Spleen (tissue), 7 donors: Measurements from ENCODE around the gene CUX1.

Experiments
- CTCF ChIP-seq, 11 experiments: fragments of 200-600 bp in 7 of 11; fragments of 450-650 bp in 4 of 11; sonication (generic) in 4 of 11; IDR thresholded peaks in 8 of 11; conservative IDR thresholded peaks in 3 of 11; 1 replicate in 7 of 11; 2 replicates in 4 of 11; pipeline versions ENCODE4 v1.4.0 to v1.8.0; 2016 to 2021; ENCODE audit warnings: antibody characterized with exemption in 11 of 11, inconsistent platforms in 4 of 11, mild to moderate bottlenecking in 1 of 11
- POLR2AphosphoS5 ChIP-seq, 3 donors: sonication (generic); formaldehyde crosslinking; IDR thresholded peaks; one replicate each; pipeline ENCODE4 v1.5.1; 2017; ENCODE audit warnings: antibody characterized with exemption in 3 of 3
- donor health status: DM: no; HTN: no; CAD: no; lungs with moderate emphysema.
- donor health status: DM: no; HTN: no; CAD: no.
- donor health status: DM: no; HTN: no; CAD: no.

DNA sequence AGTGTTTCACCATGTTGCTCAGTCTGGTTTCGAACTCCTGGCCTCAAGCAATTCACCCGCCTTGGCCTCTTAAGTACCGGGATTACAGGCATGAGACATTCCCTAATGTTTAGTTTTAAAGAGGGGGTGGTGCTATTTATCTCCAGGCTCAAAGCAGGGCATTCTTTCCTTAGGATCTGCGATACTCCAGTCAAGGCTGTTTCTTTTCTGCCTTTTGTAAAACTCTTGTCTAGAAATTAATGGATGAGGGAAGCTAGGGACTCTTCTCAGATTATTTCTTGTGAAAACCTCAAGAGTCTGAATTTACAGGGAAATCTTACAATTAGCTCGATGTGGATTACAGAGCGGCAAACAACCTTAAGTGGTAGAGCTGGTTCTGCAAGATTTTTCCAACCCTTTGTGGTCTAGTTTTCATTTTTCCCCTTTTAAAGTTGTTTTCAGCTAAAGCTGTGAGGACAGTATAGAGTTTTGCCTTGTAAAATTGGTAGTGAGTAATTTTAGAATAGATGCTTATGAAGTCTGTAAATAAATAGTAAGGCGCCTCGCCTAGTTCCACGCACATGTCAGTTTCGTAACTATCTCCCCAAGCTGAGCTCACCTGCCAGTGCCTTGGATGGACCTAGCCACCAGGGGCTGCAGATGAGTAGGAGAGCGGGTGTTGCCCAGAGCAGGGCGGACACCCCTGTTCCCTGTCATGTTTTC, 53.1 kb downstream of the CUX1 start:
- TF ChIP-seq CTCF (IDR thresholded peaks at IDR 0.05 in 8 of 11, conservative IDR thresholded peaks at IDR 0.05 in 3 of 11), result no peak
- no peak for TF ChIP-seq POLR2AphosphoS5 (IDR thresholded peaks at IDR 0.05)
